ENCODE results near the gene PITX3.
A peak's percentile ranks its signal among the peaks of the same experiment; 100 is the strongest.
"Not testable (repeated sequence)": the region's sequence is repeated elsewhere in the genome, so short reads cannot be mapped to it uniquely, and the experiment has no call there.

The PITX3 gene

GRCh38 chr10:102226542-102226870, 14.8 kb downstream of the PITX3 start:
- no peak for DNase-seq (ENCODE audit: low read depth in 2 of 2)

- DNase-seq (ENCODE audit: low read depth in 2 of 2), result peak; percentile 82 to 86
These were observed 15.4 kb downstream of the PITX3 start, which contains the start of gene ELOVL3 for GRCh38 chr10:102225646-102226541. Gene ELOVL3 (plus strand): TSS chr10:102226299. CDS start chr10:102226549, 250 bp downstream.

- DNase-seq (ENCODE audit: low read depth in 2 of 2), result no peak
These were observed 18.5 kb downstream of the PITX3 start for GRCh38 chr10:102222797-102223196.

- DNase-seq (ENCODE audit: low read depth in 2 of 2), result no peak
These were observed 20.7 kb downstream of the PITX3 start for GRCh38 chr10:102220612-102221011.

- no peak for DNase-seq (ENCODE audit: low read depth in 2 of 2)
These were observed 21.9 kb downstream of the PITX3 start for GRCh38 chr10:102219370-102219769.

GRCh38 chr10:102213599-102213998, 27.7 kb downstream of the PITX3 start:
- DNase-seq (ENCODE audit: low read depth in 2 of 2), result not testable (repeated sequence)

- DNase-seq (ENCODE audit: low read depth in 2 of 2), result no peak
These were observed 29.6 kb downstream of the PITX3 start for GRCh38 chr10:102211615-102212299.

GRCh38 chr10:102208311-102209035, 32.8 kb downstream of the PITX3 start:
- no peak for DNase-seq (ENCODE audit: low read depth in 2 of 2)

GRCh38 chr10:102202386-102202785, 38.9 kb downstream of the PITX3 start:
- DNase-seq (ENCODE audit: low read depth in 2 of 2), result no peak

- DNase-seq (ENCODE audit: low read depth in 2 of 2), result no peak
These were observed 40.3 kb downstream of the PITX3 start for GRCh38 chr10:102200751-102201640.

GRCh38 chr10:102198027-102198426, 43.3 kb downstream of the PITX3 start:
- no peak for DNase-seq (ENCODE audit: low read depth in 2 of 2)

- peak; percentile 13 to 16 for DNase-seq (ENCODE audit: low read depth in 2 of 2)
These were observed 44.4 kb downstream of the PITX3 start for GRCh38 chr10:102196893-102197292.

- DNase-seq (ENCODE audit: low read depth in 2 of 2), result no peak
These were observed 45.9 kb downstream of the PITX3 start for GRCh38 chr10:102195296-102195870.

- DNase-seq (ENCODE audit: low read depth in 2 of 2), result no peak
These were observed 49.4 kb downstream of the PITX3 start for GRCh38 chr10:102191956-102192355.

- DNase-seq (ENCODE audit: low read depth in 2 of 2), result not testable (repeated sequence)
These were observed 52.1 kb downstream of the PITX3 start for GRCh38 chr10:102188941-102189898.

GRCh38 chr10:102188298-102188940, 52.9 kb downstream of the PITX3 start:
- no peak for DNase-seq (ENCODE audit: low read depth in 2 of 2)

GRCh38 chr10:102185811-102186527, 55.3 kb downstream of the PITX3 start:
- DNase-seq (ENCODE audit: low read depth in 2 of 2), result no peak

- DNase-seq (ENCODE audit: low read depth in 2 of 2), result no peak
These were observed 56.0 kb downstream of the PITX3 start for GRCh38 chr10:102185272-102185671.

GRCh38 chr10:102184606-102185005, 56.7 kb downstream of the PITX3 start:
- DNase-seq (ENCODE audit: low read depth in 2 of 2), result no peak

Measured in stimulated activated CD4-positive, alpha-beta T cell treated with anti-CD3 and anti-CD28 coated beads, Interleukin-15, amount 100 ng/mL, for 48 hours (primary cell).